Central memory CD8-positive, alpha-beta T cell (primary cell): ENCODE results near the gene CHSY3.

ENCODE experiments used
- ATAC-seq: fragments of 150-1000 bp; cut with Tn5 transposase; replicated peaks from 2 replicates; pipeline ENCODE4 v1.10.0; 2022; ENCODE audit warnings: mild to moderate bottlenecking, moderate FRiP score, moderate number of reproducible peaks; ENCODE audit not compliant: poor library complexity, severe bottlenecking; ENCODE audit errors: extremely low read depth
- DNase-seq, 2 donors: peaks; one replicate each; pipeline ENCODE4 v3.0.0; 2021; ENCODE audit warnings: low spot score in 2 of 2
- H3K27ac Mint-ChIP-seq: one replicate; pipeline ENCODE4 v1.8.0; 2022; ENCODE audit warnings: low read depth, mild to moderate bottlenecking, moderate library complexity, mixed read lengths
- H3K27me3 Mint-ChIP-seq: one replicate; pipeline ENCODE4 v1.8.0; 2022; ENCODE audit warnings: mixed read lengths
- H3K36me3 Mint-ChIP-seq: one replicate; pipeline ENCODE4 v1.8.0; 2022; ENCODE audit warnings: mild to moderate bottlenecking, moderate library complexity, mixed read lengths; ENCODE audit not compliant: insufficient read depth
- H3K4me1 Mint-ChIP-seq: one replicate; pipeline ENCODE4 v1.8.0; 2022; ENCODE audit warnings: mixed read lengths
- H3K4me3 Mint-ChIP-seq: one replicate; pipeline ENCODE4 v1.8.0; 2022; ENCODE audit warnings: mild to moderate bottlenecking, moderate library complexity, mixed read lengths
- H3K9me3 Mint-ChIP-seq: one replicate; pipeline ENCODE4 v1.8.0; 2022; ENCODE audit warnings: mixed read lengths

CHSY3 gene

DNA sequence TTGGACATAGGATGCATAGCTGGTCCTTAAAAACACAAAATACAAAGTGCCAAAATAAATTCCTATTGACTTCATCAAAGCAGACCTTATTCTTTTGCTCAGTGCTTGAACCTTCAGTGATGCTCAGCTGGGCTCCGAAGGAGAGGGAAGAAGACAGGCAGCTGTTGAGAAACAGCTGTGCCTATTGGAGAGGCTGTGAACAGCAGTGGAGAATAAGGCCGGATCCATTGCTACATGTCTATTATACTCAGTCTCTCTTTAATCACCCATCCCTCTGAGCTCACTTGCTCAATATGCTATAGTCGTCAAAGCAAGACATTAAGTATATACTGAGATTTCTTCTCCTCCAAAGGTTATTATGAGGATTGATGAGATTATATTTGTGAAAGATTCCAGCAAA, 174.4 kb downstream of the CHSY3 start:
- Mint-ChIP-seq H3K9me3 (no peaks in the 10 kb centered on the region), H3K4me3 (no peak overlapping the region), H3K36me3 (peaks cover 1% of the 10 kb centered on the region), H3K27me3 (no peaks in the 10 kb centered on the region), H3K4me1 (no peaks in the 10 kb centered on the region), H3K27ac (no peak overlapping the region)
- ATAC-seq (no peak), DNase-seq (no peak)

DNA sequence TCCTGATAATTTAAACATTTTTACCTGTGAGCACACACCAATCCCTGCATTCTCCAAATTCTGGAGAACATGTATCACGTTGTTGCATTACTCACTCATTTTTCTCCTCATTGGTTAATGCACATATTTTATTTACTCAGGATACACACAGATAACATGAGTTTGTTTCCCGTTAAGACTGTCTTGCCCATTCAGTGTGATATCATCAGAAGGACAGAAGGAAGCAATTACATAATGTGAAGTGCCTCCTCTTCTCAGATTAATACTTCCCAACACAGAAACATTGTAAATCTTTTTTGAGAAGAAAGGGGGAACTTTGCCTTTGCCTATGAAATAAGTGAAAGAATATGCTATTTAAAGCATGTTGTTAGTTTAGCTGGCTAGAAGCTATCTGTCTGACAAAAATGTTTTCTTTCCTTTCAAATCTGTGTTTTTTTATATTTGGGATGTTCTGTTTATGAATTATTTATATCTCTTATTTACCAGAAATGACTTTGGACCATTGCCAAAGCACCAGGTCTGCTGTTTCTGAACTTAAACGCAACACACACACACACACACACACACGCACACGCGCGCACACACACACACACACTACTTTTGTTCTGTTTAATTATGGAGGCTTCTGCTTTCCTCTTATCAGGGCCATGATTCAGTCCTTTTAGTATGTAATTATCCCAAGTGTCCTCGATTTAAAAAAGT, 186.5 kb downstream of the CHSY3 start:
- peaks cover 7% of the 10 kb centered on the region for H3K9me3 Mint-ChIP-seq
- H3K36me3 Mint-ChIP-seq: no peaks in the 10 kb centered on the region
- DNase-seq (no peak), ATAC-seq (no peak)
- no peak overlapping the region for H3K27ac Mint-ChIP-seq
- no peaks in the 10 kb centered on the region for H3K27me3 Mint-ChIP-seq
- H3K4me3 Mint-ChIP-seq: no peak overlapping the region
- no peaks in the 10 kb centered on the region for H3K4me1 Mint-ChIP-seq

DNA sequence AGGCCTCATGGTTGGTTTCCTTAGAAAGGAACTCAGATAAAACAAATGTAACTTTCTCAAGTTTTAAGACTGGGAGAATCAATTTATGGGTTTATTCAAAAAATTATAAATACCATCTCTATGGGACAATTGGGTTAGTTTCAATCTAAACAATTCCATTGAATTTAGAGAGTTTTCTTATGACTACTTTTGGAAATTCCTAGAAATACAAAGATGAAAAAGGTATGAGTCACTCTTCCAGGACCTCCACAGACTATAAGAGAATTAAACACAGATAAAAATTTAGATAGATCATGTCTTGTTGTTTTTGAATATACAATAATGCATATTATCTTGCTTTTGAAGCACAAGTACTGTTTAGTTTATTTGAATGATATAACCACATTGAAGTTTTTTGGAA, 188.7 kb downstream of the CHSY3 start:
- peaks cover 6% of the 10 kb centered on the region for H3K9me3 Mint-ChIP-seq
- ATAC-seq (no peak), DNase-seq (no peak)
- H3K27ac Mint-ChIP-seq: no peak overlapping the region
- no peaks in the 10 kb centered on the region for H3K4me1 Mint-ChIP-seq
- H3K36me3 Mint-ChIP-seq: no peaks in the 10 kb centered on the region
- H3K4me3 Mint-ChIP-seq: no peak overlapping the region
- no peaks in the 10 kb centered on the region for H3K27me3 Mint-ChIP-seq

DNA sequence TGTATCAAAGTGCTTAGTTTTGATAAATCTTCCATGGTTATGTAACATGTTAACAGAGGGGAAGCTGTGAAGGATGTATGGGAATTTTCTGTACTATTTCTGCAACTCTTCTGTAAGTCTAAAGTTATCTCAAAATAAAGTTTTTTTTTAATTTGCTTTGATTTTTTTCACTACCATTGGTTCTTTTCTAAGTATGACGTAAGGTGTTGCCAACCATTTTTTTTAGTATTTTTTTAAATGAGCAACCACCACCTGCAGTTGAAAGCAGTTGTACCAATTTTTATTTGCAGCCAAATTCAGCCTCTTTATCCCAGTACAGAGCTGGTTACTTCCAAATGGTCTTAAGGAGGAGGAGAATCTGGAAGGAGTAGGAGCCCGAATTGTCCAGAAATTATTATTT, 192.2 kb downstream of the CHSY3 start:
- Mint-ChIP-seq H3K9me3 (no peaks in the 10 kb centered on the region), H3K4me1 (no peaks in the 10 kb centered on the region), H3K4me3 (no peak overlapping the region), H3K36me3 (no peaks in the 10 kb centered on the region), H3K27me3 (no peaks in the 10 kb centered on the region), H3K27ac (no peak overlapping the region)
- ATAC-seq (no peak), DNase-seq (no peak)

DNA sequence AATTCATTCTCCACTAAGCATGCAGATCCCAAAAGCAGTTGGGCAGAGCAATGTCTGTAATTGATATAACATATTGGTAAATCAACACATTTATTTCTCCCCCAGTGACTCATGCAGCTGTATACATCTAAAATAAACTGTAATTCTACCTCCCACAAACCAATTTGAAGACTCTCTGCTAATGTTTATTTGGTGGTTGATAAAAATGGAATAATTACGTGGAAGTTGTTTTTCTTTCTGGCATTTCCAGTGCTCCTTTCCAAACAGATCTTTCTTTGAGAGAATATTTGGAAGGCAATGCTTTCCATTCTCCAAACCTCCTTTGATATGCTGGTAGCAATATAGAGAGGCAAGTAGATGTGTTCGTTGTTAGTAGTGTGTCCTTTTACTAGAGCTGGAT, 194.7 kb downstream of the CHSY3 start:
- DNase-seq (no peak), ATAC-seq (no peak)

DNA sequence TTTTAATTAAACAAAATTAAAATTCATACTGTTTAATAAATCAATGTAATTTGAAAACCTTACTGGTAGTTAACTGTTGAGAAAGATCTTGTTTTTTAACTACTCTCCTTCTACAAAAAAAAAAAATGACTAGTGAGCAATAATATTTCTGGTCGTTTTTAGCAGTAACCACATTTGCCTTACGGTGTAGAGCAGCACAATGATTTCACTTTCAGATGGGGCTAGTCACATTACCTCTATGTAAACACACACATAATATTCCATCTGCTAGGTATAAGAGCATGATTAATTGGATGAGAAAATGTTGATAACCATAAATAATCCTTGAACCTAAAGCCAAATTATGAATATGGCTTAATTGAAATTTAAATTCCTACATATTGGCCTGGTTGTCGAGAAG, 198.1 kb downstream of the CHSY3 start:
- no peaks in the 10 kb centered on the region for H3K36me3 Mint-ChIP-seq
- H3K27me3 Mint-ChIP-seq: no peaks in the 10 kb centered on the region
- DNase-seq: no peak
- no peak overlapping the region for H3K4me3 Mint-ChIP-seq
- no peak overlapping the region for H3K27ac Mint-ChIP-seq
- ATAC-seq: no peak
- no peaks in the 10 kb centered on the region for H3K9me3 Mint-ChIP-seq
- no peaks in the 10 kb centered on the region for H3K4me1 Mint-ChIP-seq

More for the DNA sequence above, 194.7 kb downstream of the CHSY3 start:
- no peaks in the 10 kb centered on the region for H3K36me3 Mint-ChIP-seq
- H3K27me3 Mint-ChIP-seq: no peaks in the 10 kb centered on the region
- no peak overlapping the region for H3K4me3 Mint-ChIP-seq
- H3K9me3 Mint-ChIP-seq: no peaks in the 10 kb centered on the region
- no peak overlapping the region for H3K27ac Mint-ChIP-seq
- H3K4me1 Mint-ChIP-seq: no peaks in the 10 kb centered on the region

DNA sequence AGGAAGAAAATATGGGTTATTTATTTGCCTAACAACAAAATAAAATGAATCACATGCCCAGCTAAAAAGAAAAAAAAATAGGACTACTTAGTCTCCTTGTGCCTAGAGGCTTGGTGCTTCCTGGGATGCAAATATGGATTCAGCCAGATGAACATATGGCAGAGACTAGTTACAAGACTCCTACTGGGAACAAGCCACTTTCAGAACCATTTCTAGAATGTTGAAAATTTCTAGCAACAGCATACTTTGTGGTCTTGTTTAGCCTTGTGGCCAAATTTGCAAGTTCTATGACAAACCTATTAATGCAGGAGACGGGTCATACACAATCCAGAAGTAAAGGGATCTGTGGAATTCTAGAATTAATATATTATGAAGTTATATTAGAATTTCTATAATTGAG, 198.7 kb downstream of the CHSY3 start:
- H3K27me3 Mint-ChIP-seq: no peaks in the 10 kb centered on the region
- H3K27ac Mint-ChIP-seq: no peak overlapping the region
- no peaks in the 10 kb centered on the region for H3K4me1 Mint-ChIP-seq
- H3K9me3 Mint-ChIP-seq: no peaks in the 10 kb centered on the region
- H3K36me3 Mint-ChIP-seq: no peaks in the 10 kb centered on the region
- DNase-seq (no peak), ATAC-seq (no peak)
- H3K4me3 Mint-ChIP-seq: no peak overlapping the region

DNA sequence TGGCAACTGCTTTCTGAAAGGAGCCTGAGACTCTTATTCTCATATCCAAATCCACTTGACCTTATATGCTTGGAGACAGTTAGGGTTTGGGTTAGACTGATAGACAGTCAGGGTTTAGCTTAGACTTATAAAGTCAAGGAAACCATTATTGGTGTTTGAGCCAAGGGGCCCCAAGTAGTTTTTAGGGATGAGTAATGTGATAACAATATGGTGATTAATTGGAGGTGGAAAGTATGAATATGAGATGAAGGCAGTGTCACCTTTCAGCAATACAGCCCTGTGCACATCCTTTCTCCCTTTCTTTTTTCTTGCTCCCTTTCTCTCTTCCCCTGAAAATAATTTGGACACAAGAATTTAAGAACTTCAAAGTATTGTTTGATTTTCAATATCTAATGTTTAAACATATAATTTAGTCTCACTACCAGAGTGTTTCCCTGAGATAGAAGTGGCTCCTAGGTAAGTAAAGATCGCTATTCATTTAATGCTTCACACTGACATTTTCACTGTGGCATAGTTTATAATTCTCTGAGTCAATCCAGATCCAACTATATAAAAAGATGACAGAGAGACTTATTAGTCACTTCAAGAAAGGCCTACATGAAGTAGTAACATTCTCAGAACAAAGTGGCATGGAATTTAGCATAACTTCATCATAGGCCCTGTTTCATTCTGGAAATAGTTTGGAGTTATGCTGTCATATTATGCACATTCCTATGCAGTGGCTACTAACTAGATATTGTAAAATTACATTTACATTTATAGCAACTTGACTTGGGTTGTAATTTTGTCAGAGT, 200.8 kb downstream of the CHSY3 start:
- H3K36me3 Mint-ChIP-seq: no peaks in the 10 kb centered on the region
- DNase-seq (no peak), ATAC-seq (no peak)
- no peak overlapping the region for H3K27ac Mint-ChIP-seq
- H3K27me3 Mint-ChIP-seq: no peaks in the 10 kb centered on the region
- no peak overlapping the region for H3K4me3 Mint-ChIP-seq
- H3K4me1 Mint-ChIP-seq: no peaks in the 10 kb centered on the region
- H3K9me3 Mint-ChIP-seq: no peaks in the 10 kb centered on the region

DNA sequence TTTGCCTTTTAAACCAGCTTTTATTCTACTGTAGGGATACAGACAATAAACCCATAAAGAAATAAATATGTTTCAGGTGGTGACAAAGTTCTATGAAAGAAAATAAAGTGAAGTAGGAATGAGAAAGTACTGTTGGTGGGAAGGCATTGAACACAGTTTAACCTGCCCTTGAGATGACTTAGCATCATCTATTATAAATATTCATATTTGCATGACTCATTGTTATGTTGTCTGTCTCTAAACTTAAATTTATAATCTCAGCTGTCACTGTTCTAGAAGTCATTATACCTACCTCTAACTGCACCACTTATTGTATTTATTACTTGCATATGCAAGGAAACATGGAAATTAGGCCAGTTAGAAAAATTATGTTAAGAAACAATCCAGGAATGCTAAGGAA, 202.2 kb downstream of the CHSY3 start:
- H3K27me3 Mint-ChIP-seq: no peaks in the 10 kb centered on the region
- no peak for DNase-seq
- H3K9me3 Mint-ChIP-seq: no peaks in the 10 kb centered on the region

DNA sequence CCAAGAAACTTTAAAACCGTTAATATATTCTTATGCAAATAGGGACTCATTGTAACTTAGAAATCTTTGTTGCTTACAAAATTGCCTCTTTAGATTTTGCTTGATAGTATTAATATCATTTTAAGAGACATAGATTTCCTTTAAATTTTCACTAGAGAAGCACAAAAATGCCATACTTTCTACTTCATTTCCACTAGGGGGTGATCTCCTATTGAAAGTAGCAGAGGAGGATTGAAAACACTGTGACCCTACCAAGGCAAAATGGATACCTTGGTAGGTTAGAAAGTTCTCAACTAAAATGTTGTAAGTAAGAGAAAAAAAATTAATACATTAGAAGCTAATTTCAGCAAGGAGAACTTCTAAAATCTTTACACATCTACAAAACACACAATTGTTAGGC, 204.9 kb downstream of the CHSY3 start:
- Mint-ChIP-seq H3K36me3 (peaks cover 2% of the 10 kb centered on the region), H3K27ac (no peak overlapping the region), H3K4me1 (no peaks in the 10 kb centered on the region), H3K27me3 (no peaks in the 10 kb centered on the region), H3K9me3 (no peaks in the 10 kb centered on the region), H3K4me3 (no peak overlapping the region)
- no peak for DNase-seq
- ATAC-seq: no peak

More for the DNA sequence above, 202.2 kb downstream of the CHSY3 start:
- Mint-ChIP-seq H3K4me1 (no peaks in the 10 kb centered on the region), H3K36me3 (no peaks in the 10 kb centered on the region), H3K4me3 (no peak overlapping the region), H3K27ac (no peak overlapping the region)
- no peak for ATAC-seq

DNA sequence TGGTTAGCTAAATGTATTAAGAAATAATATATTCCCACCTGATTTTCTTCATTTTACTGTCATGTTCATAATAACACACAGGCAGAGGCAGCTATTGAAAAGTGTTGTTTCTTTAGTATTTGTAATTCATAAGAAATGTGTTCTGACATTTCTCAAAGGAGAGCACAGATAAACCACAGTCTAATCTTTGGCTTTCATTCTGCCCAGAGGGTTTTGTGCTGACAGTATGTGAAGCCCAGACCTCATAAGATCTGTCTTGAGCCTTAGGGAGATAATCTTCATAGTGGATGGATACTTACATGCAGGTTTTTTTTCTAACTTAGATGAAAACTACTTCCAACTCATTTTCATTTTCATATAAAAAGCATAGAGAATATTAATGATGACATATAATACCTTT, 206.1 kb downstream of the CHSY3 start:
- Mint-ChIP-seq H3K9me3 (no peaks in the 10 kb centered on the region), H3K4me3 (no peak overlapping the region), H3K27ac (no peak overlapping the region), H3K27me3 (no peaks in the 10 kb centered on the region), H3K4me1 (no peaks in the 10 kb centered on the region), H3K36me3 (peaks cover 2% of the 10 kb centered on the region)
- ATAC-seq: no peak
- no peak for DNase-seq

DNA sequence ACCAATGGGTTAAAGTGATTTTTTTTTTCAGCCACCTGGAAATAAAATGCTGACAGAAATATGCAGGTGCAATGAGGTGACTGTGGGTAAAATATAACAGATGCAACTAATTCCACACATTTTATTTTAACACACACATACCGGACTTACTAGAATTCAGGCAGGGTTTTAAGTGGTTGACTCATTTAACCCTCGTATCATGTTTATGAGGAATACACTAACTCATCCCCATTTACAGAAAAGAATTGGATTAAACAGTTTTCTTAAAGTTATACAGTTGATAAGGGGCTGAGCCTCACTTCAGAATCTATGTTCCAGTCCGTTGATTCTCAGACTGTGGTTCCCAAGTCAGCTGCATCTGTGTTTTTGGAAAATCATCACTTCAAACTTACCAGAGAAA, 207.5 kb downstream of the CHSY3 start:
- no peak for ATAC-seq
- H3K9me3 Mint-ChIP-seq: no peaks in the 10 kb centered on the region
- no peaks in the 10 kb centered on the region for H3K4me1 Mint-ChIP-seq
- no peak overlapping the region for H3K4me3 Mint-ChIP-seq
- DNase-seq: no peak
- H3K27ac Mint-ChIP-seq: no peak overlapping the region
- H3K36me3 Mint-ChIP-seq: peaks cover 2% of the 10 kb centered on the region
- H3K27me3 Mint-ChIP-seq: peaks cover 9% of the 10 kb centered on the region

DNA sequence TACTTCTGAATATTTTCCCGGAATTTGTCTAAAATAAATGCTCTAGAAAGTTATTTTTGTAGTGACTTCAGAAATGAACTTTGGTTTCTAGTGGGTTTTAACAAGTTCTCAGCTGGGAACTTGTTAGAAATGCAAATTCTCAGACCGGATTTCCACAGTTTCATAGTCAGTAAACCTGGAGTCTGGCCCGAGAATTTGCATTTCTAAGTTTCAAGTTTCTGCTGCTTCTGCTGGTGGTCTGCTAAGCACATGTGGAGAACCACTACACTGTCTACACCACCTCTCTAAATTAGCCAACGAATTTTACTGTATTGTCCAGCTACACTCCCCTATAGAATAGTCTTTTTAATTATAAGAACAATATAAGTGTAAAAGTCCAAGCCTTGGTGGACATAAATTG, 208.0 kb downstream of the CHSY3 start:
- Mint-ChIP-seq H3K36me3 (peaks cover 2% of the 10 kb centered on the region), H3K27ac (no peak overlapping the region), H3K27me3 (peaks cover 12% of the 10 kb centered on the region), H3K4me3 (no peak overlapping the region), H3K9me3 (no peaks in the 10 kb centered on the region), H3K4me1 (no peaks in the 10 kb centered on the region)
- DNase-seq (no peak), ATAC-seq (no peak)
